Neuronal stem cell (in vitro differentiated cells): ENCODE results near the gene TSPAN14.

ENCODE experiments used
- DNase-seq: peaks from one replicate; pipeline ENCODE4 v3.0.0-alpha.2; 2013; ENCODE audit warnings: low spot score
- H2AFZ ChIP-seq: one replicate; pipeline ENCODE4 v1.6.1; 2013; ENCODE audit warnings: mild to moderate bottlenecking, low read length, inconsistent platforms
- H2AK5ac ChIP-seq: 2 replicates; pipeline ENCODE4 v1.6.1; 2013; ENCODE audit warnings: low read depth, mild to moderate bottlenecking, inconsistent platforms, low read length, moderate library complexity, mixed read lengths
- H2BK120ac ChIP-seq: 2 replicates; pipeline ENCODE4 v1.6.1; 2013; ENCODE audit warnings: low read depth, mild to moderate bottlenecking, inconsistent platforms, low read length, moderate library complexity, mixed read lengths
- H2BK12ac ChIP-seq: one replicate; pipeline ENCODE4 v1.6.1; 2013; ENCODE audit warnings: low read length, inconsistent platforms
- H2BK15ac ChIP-seq: 2 replicates; pipeline ENCODE4 v1.6.1; 2013; ENCODE audit warnings: mild to moderate bottlenecking, low read length, inconsistent platforms, mixed read lengths
- H2BK5ac ChIP-seq: one replicate; pipeline ENCODE4 v1.6.1; 2013; ENCODE audit warnings: inconsistent platforms, mild to moderate bottlenecking, low read length, moderate library complexity
- H3K14ac ChIP-seq: one replicate; pipeline ENCODE4 v1.6.1; 2013; ENCODE audit warnings: low read length, inconsistent platforms
- H3K18ac ChIP-seq: 2 replicates; pipeline ENCODE4 v1.6.1; 2013; ENCODE audit warnings: low read length, inconsistent platforms
- H3K23ac ChIP-seq: 2 replicates; pipeline ENCODE4 v1.6.1; 2013; ENCODE audit warnings: low read depth, mild to moderate bottlenecking, mixed read lengths, low read length, inconsistent platforms; ENCODE audit not compliant: poor library complexity
- H3K27ac ChIP-seq: replicated peaks from 3 replicates; pipeline ENCODE4 v1.5.1; 2013; ENCODE audit warnings: low read length, inconsistent platforms
- H3K27me3 ChIP-seq, 3 experiments: 2 replicates each; pipeline ENCODE4 v1.6.1; 2013; ENCODE audit warnings: low read length in 3 of 3, mild to moderate bottlenecking in 2 of 3, inconsistent platforms in 1 of 3, low read depth in 1 of 3, mixed read lengths in 1 of 3, moderate library complexity in 1 of 3; ENCODE audit not compliant: control insufficient read depth in 3 of 3, insufficient read depth in 3 of 3
- H3K36me3 ChIP-seq, 2 donors: replicated peaks in 1 of 2; 2 replicates each; pipeline ENCODE4 v1.6.1; 2013; ENCODE audit warnings: low read length in 2 of 2; ENCODE audit not compliant: control insufficient read depth in 2 of 2, insufficient read depth in 2 of 2
- H3K4ac ChIP-seq: 2 replicates; pipeline ENCODE4 v1.6.1; 2013; ENCODE audit warnings: inconsistent platforms, mild to moderate bottlenecking, low read length, moderate library complexity
- H3K4me1 ChIP-seq, 2 donors: 1 replicate in 1 of 2; 2 replicates in 1 of 2; pipeline ENCODE4 v1.6.1; 2013; ENCODE audit warnings: low read length in 2 of 2, low read depth in 1 of 2; ENCODE audit not compliant: control insufficient read depth in 2 of 2, insufficient read depth in 1 of 2
- H3K4me2 ChIP-seq: one replicate; pipeline ENCODE4 v1.6.1; 2013; ENCODE audit warnings: mild to moderate bottlenecking, low read length, inconsistent platforms; ENCODE audit not compliant: insufficient read depth, poor library complexity, severe bottlenecking
- H3K4me3 ChIP-seq, 2 donors: 2 replicates each; pipeline ENCODE4 v1.5.1; 2013; ENCODE audit warnings: low read length in 2 of 2, mild to moderate bottlenecking in 2 of 2, inconsistent platforms in 1 of 2, moderate library complexity in 1 of 2
- H3K79me1 ChIP-seq: one replicate; pipeline ENCODE4 v1.6.1; 2013; ENCODE audit warnings: low read depth, mild to moderate bottlenecking, inconsistent platforms, low read length, moderate library complexity
- H3K9ac ChIP-seq: one replicate; pipeline ENCODE4 v1.6.1; 2013; ENCODE audit warnings: mild to moderate bottlenecking, low read depth, low read length, inconsistent platforms; ENCODE audit not compliant: poor library complexity
- H3K9me3 ChIP-seq, 2 donors: replicated peaks in 1 of 2; 2 replicates each; pipeline versions ENCODE3 to v1.6.1; 2013; ENCODE audit warnings: low read length in 2 of 2, mild to moderate bottlenecking in 2 of 2, inconsistent platforms in 1 of 2, low read depth in 1 of 2, mixed read lengths in 1 of 2, moderate library complexity in 1 of 2; ENCODE audit not compliant: control insufficient read depth in 2 of 2, insufficient read depth in 1 of 2
- H4K8ac ChIP-seq: one replicate; pipeline ENCODE4 v1.6.1; 2013; ENCODE audit warnings: low read depth, mild to moderate bottlenecking, inconsistent platforms, low read length, moderate library complexity
- H4K91ac ChIP-seq: one replicate; pipeline ENCODE4 v1.6.1; 2013; ENCODE audit warnings: low read length, low read depth, mild to moderate bottlenecking, inconsistent platforms; ENCODE audit not compliant: poor library complexity
- WGBS, 2 donors: extraction: QIAGEN DNeasy Blood & Tissue Kit; methylation state at CpG; one replicate each; pipeline ENCODE4 v1.1.7; 2013; ENCODE audit warnings: missing lambda C conversion rate in 2 of 2, mixed read lengths in 1 of 2; ENCODE audit not compliant: insufficient read length in 2 of 2, insufficient replicate concordance in 1 of 2; ENCODE audit errors: extremely low coverage in 2 of 2; 5-methylcytosine and 5-hydroxymethylcytosine counted together

Gene TSPAN14

GRCh38 chr10:80443531-80443974, 10.6 kb upstream of the TSPAN14 start:
- WGBS, 2 donors, result no CpG with 5 or more reads among the region's 6 CpGs
- H3K4me1 ChIP-seq, result peaks cover 5 to 15% of the 10 kb centered on the region in 2 donors
- H2AK5ac ChIP-seq, result no peak overlapping the region
- H3K27me3 ChIP-seq, result no peaks in the 10 kb centered on the region
- H3K4ac ChIP-seq, result no peak overlapping the region
- H3K79me1 ChIP-seq, result no peaks in the 10 kb centered on the region
- H4K91ac ChIP-seq, result no peak overlapping the region
- H3K18ac ChIP-seq, result no peak overlapping the region
- no peak overlapping the region for H2BK15ac ChIP-seq
- H2BK12ac ChIP-seq, result no peak overlapping the region
- no peak overlapping the region for H4K8ac ChIP-seq
- H3K27ac ChIP-seq, result no peak overlapping the region
- peak overlapping the region; percentile 85 for H2AFZ ChIP-seq
- H3K23ac ChIP-seq, result no peak overlapping the region
- H2BK120ac ChIP-seq, result peak overlapping the region; percentile 72
- no peak overlapping the region for H2BK5ac ChIP-seq
- H3K36me3 ChIP-seq, result no peaks in the 10 kb centered on the region
- H3K4me3 ChIP-seq, result no peak overlapping the region
- DNase-seq, result no peak
- H3K9ac ChIP-seq, result no peak overlapping the region
- no peaks in the 10 kb centered on the region for H3K9me3 ChIP-seq
- no peak overlapping the region for H3K14ac ChIP-seq
- H3K4me2 ChIP-seq, result no peak overlapping the region

GRCh38 chr10:80444124-80444523, 10.0 kb upstream of the TSPAN14 start:
- no peak overlapping the region for H2BK15ac ChIP-seq
- no peak overlapping the region for H2BK12ac ChIP-seq
- peak overlapping the region; percentile 85 for H2AFZ ChIP-seq
- peaks cover 5 to 15% of the 10 kb centered on the region in 2 donors for H3K4me1 ChIP-seq
- H3K9me3 ChIP-seq, result no peaks in the 10 kb centered on the region
- no peak overlapping the region for H4K91ac ChIP-seq
- H3K27ac ChIP-seq, result no peak overlapping the region
- H3K36me3 ChIP-seq, result no peaks in the 10 kb centered on the region
- no peak overlapping the region for H4K8ac ChIP-seq
- no peak overlapping the region for H3K14ac ChIP-seq
- H3K9ac ChIP-seq, result no peak overlapping the region
- no peak for DNase-seq
- no peak overlapping the region for H3K4me3 ChIP-seq
- H3K18ac ChIP-seq, result no peak overlapping the region
- no peak overlapping the region for H2BK5ac ChIP-seq
- H3K23ac ChIP-seq, result no peak overlapping the region
- no peak overlapping the region for H2BK120ac ChIP-seq
- no peak overlapping the region for H2AK5ac ChIP-seq
- no peaks in the 10 kb centered on the region for H3K79me1 ChIP-seq
- H3K4me2 ChIP-seq, result no peak overlapping the region
- WGBS, 2 donors, result no CpG with 5 or more reads among the region's 2 CpGs
- H3K27me3 ChIP-seq, result no peaks in the 10 kb centered on the region
- no peak overlapping the region for H3K4ac ChIP-seq

GRCh38 chr10:80444646-80445319, 9.3 kb upstream of the TSPAN14 start:
- H2BK5ac ChIP-seq, result no peak overlapping the region
- peak overlapping the region; percentile 85 for H2AFZ ChIP-seq
- H2BK12ac ChIP-seq, result no peak overlapping the region
- no peaks in the 10 kb centered on the region for H3K9me3 ChIP-seq
- H3K4me2 ChIP-seq, result no peak overlapping the region
- H3K36me3 ChIP-seq, result no peaks in the 10 kb centered on the region
- no peaks in the 10 kb centered on the region for H3K27me3 ChIP-seq
- H3K27ac ChIP-seq, result peak overlapping the region; percentile 16
- no peak overlapping the region for H2AK5ac ChIP-seq
- H3K79me1 ChIP-seq, result no peaks in the 10 kb centered on the region
- DNase-seq, result peak; percentile 70
- no peak overlapping the region for H2BK15ac ChIP-seq
- peaks cover 5 to 15% of the 10 kb centered on the region in 2 donors for H3K4me1 ChIP-seq
- no peak overlapping the region for H3K9ac ChIP-seq
- H3K14ac ChIP-seq, result no peak overlapping the region
- H2BK120ac ChIP-seq, result no peak overlapping the region
- H3K4ac ChIP-seq, result no peak overlapping the region
- H3K18ac ChIP-seq, result no peak overlapping the region
- no peak overlapping the region for H3K4me3 ChIP-seq
- WGBS, 2 donors, result no CpG with 5 or more reads among the region's 11 CpGs
- H4K8ac ChIP-seq, result no peak overlapping the region
- H3K23ac ChIP-seq, result no peak overlapping the region
- H4K91ac ChIP-seq, result no peak overlapping the region

GRCh38 chr10:80447436-80448190, 6.5 kb upstream of the TSPAN14 start:
- Histone ChIP-seq H3K27ac (no peak overlapping the region), H3K4me1 (peaks cover 5 to 15% of the 10 kb centered on the region in 2 donors), H2BK15ac (no peak overlapping the region), H3K9me3 (peaks cover 0 to 2% of the 10 kb centered on the region in 2 donors), H2BK12ac (no peak overlapping the region), H3K18ac (no peak overlapping the region), H3K9ac (no peak overlapping the region), H3K4ac (no peak overlapping the region), H3K79me1 (no peaks in the 10 kb centered on the region), H3K27me3 (no peaks in the 10 kb centered on the region), H2BK120ac (no peak overlapping the region), H3K23ac (no peak overlapping the region), H2AFZ (peak overlapping the region; percentile 6), H4K8ac (no peak overlapping the region), H3K4me2 (no peak overlapping the region), H3K14ac (peak overlapping the region; percentile 12), H2AK5ac (no peak overlapping the region), H2BK5ac (no peak overlapping the region), H3K4me3 (no peak overlapping the region), H3K36me3 (no peaks in the 10 kb centered on the region), H4K91ac (no peak overlapping the region)
- whole genome bisulfite sequencing, 2 donors, result 100% methylated on average over 1 of the region's 7 CpGs; no CpG with 5 or more reads in 1 of the 2 donors
- no peak for DNase-seq
